A673 (cell line): ENCODE results near the gene C1orf50. TPM values are rescaled to one million over a fixed set of nuclear protein-coding genes. Genes with fewer than 3 reads are reported as not detected.

Experiments
- BruUV-seq: library from RNA; stranded (reverse); fragments of 400-500 nt; replicated peaks from 2 replicates; lab custom pipeline; 2021; lab: Mats Ljungman, UMichigan
- CTCF ChIA-PET: fragments of 300-600 bp; sonication (Branson Sonifier 250); formaldehyde crosslinking; loops from one replicate; lab custom pipeline; 2022; ENCODE audit warnings: antibody characterized with exemption; lab: Charles Lee
- POLR2A ChIA-PET: fragments of 300-600 bp; sonication (Branson Sonifier 250); formaldehyde crosslinking; loops from one replicate; lab custom pipeline; 2022; ENCODE audit warnings: antibody characterized with exemption; ENCODE audit not compliant: low non-redundant PET; lab: Charles Lee
- DNase-seq: peaks from one replicate; pipeline ENCODE4 v3.0.0-alpha.2; 2015; ENCODE audit warnings: low spot score
- H3K27ac ChIP-seq: fragments of 200-600 bp; sonication (generic); 2 replicates; pipeline ENCODE4 v1.5.1; 2016; ENCODE audit warnings: mixed run types, low read depth, mild to moderate bottlenecking, mixed read lengths, antibody characterized with exemption, low read length; ENCODE audit not compliant: poor library complexity, severe bottlenecking
- H3K27me3 ChIP-seq: fragments of 200-600 bp; sonication (generic); replicated peaks from 2 replicates; pipeline ENCODE4 v1.6.1; 2017; ENCODE audit warnings: mixed run types, low read depth, mild to moderate bottlenecking, mixed read lengths, antibody characterized with exemption, low read length; ENCODE audit not compliant: insufficient read depth, poor library complexity
- H3K36me3 ChIP-seq: fragments of 200-600 bp; sonication (generic); 2 replicates; pipeline ENCODE4 v1.6.1; 2016; ENCODE audit warnings: mixed run types, mild to moderate bottlenecking, mixed read lengths, antibody characterized with exemption, low read length; ENCODE audit not compliant: insufficient read depth, poor library complexity, severe bottlenecking
- H3K4me1 ChIP-seq: fragments of 200-600 bp; sonication (generic); 2 replicates; pipeline ENCODE4 v1.6.1; 2017; ENCODE audit warnings: mixed run types, mild to moderate bottlenecking, mixed read lengths, antibody characterized with exemption, low read length; ENCODE audit not compliant: insufficient read depth, poor library complexity, severe bottlenecking
- H3K4me3 ChIP-seq: fragments of 200-600 bp; sonication (generic); 2 replicates; pipeline ENCODE4 v1.5.1; 2016; ENCODE audit warnings: low read depth, mixed run types, mild to moderate bottlenecking, mixed read lengths, low read length; ENCODE audit not compliant: poor library complexity, severe bottlenecking
- H3K9me3 ChIP-seq: fragments of 200-600 bp; sonication (generic); 2 replicates; pipeline ENCODE4 v1.6.1; 2016; ENCODE audit warnings: mixed run types, low read depth, mild to moderate bottlenecking, mixed read lengths, antibody characterized with exemption, low read length; ENCODE audit not compliant: poor library complexity, severe bottlenecking
- EZH2 ChIP-seq: fragments of 200-600 bp; sonication (generic); IDR thresholded peaks from 2 replicates; pipeline ENCODE4 v1.6.1; 2017; ENCODE audit warnings: borderline replicate concordance, low read depth, mild to moderate bottlenecking, mixed read lengths, antibody characterized with exemption, low read length; ENCODE audit not compliant: poor library complexity, severe bottlenecking
- intact Hi-C: fragments of 100-400 bp; cut with micrococcal nuclease; formaldehyde crosslinking; loops from one replicate; pipeline ENCODE4 v1.10.0; 2022; ENCODE audit not compliant: unreplicated experiment
- total RNA-seq: library from RNA; stranded (reverse); gene quantifications from 2 replicates; pipeline ENCODE4 v1.2.3, GENCODE V29; 2021
- TF ChIP-seq, protein P1 (sequence below): fragments of 300-800, 200-600 bp; sonication (generic); conservative IDR thresholded peaks from 2 replicates; pipeline ENCODE4 v1.5.1; 2017; ENCODE audit warnings: low read depth, mild to moderate bottlenecking, antibody characterized with exemption, low read length, moderate library complexity, mixed read lengths

The C1orf50 gene
- total RNA-seq, 1 experiment from 2014 or later = 13.1 TPM

DNA sequence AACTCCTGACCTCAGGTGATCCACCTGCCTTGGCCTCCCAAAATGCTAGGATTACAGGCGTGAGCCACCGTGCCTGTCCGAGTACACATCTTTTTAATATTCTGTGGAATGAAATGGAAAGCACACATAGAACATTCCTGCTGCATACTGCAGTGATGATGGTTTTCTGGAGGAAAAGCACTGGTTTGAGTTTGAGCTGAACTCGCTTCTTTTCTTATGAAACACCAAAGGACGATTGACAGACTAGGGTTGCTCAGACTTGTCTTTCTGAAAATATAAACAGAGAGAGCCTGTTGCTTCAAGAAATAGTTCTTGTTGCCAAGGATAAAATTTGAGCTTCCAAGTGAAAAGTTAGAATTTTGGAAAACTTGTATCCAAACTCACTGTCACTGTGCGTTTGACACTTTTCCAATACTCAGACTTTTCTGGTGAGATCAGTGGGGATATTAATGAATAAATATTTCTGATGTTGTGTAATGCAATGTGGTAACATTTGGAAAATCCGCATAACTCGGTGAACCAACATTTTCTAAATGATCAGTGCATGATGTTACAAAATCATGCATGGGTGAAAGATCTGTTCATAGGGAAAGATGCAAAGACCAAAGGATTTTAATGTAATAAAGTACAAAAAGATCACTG is 34.9 kb downstream of the C1orf50 start:
- TF ChIP-seq, protein P1, sequence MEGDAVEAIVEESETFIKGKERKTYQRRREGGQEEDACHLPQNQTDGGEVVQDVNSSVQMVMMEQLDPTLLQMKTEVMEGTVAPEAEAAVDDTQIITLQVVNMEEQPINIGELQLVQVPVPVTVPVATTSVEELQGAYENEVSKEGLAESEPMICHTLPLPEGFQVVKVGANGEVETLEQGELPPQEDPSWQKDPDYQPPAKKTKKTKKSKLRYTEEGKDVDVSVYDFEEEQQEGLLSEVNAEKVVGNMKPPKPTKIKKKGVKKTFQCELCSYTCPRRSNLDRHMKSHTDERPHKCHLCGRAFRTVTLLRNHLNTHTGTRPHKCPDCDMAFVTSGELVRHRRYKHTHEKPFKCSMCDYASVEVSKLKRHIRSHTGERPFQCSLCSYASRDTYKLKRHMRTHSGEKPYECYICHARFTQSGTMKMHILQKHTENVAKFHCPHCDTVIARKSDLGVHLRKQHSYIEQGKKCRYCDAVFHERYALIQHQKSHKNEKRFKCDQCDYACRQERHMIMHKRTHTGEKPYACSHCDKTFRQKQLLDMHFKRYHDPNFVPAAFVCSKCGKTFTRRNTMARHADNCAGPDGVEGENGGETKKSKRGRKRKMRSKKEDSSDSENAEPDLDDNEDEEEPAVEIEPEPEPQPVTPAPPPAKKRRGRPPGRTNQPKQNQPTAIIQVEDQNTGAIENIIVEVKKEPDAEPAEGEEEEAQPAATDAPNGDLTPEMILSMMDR = no peak
- TF ChIP-seq EZH2 = no peak
- Histone ChIP-seq H3K9me3 (no peaks in the 10 kb centered on the region), H3K4me3 (no peak overlapping the region), H3K27me3 (no peaks in the 10 kb centered on the region), H3K27ac (no peak overlapping the region), H3K36me3 (no peaks in the 10 kb centered on the region), H3K4me1 (no peaks in the 10 kb centered on the region)
- ChIA-PET CTCF (no interaction called here), POLR2A (no interaction called here)
- no TSS peak for BruUV-seq
- intact Hi-C loops = no loop called here
- no peak for DNase-seq

DNA sequence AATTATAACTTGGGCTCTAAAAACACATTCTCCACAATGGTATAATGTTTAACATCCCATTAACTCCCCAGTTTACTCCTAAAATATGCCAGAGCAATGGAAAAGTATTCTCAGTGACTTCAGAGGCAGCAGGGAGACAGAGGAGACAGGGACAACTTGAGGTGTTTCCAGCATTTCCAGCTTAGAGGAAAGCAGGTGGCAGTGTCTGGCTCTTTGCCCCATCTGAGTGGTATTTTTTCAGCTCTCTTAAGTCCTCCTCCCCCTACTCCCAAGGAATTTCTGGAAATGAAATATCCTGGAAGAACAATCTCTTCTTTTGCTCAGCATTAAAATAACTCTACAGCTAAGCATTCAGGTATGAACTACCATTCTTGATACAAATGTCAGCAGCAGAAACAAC is 39.1 kb downstream of the C1orf50 start:
- Histone ChIP-seq H3K4me1 (no peaks in the 10 kb centered on the region), H3K9me3 (no peaks in the 10 kb centered on the region), H3K36me3 (no peaks in the 10 kb centered on the region), H3K27ac (no peak overlapping the region), H3K4me3 (no peak overlapping the region), H3K27me3 (no peaks in the 10 kb centered on the region)
- no TSS peak for BruUV-seq
- ChIA-PET POLR2A (interaction anchor here (0.6 kb wide), 1 partner anchor 300 kb away, joined by 4 read pairs; no protein-coding TSS in a partner anchor), CTCF (no interaction called here)
- intact Hi-C loops = no loop called here
- DNase-seq = no peak
- TF ChIP-seq, protein P1 = no peak
- TF ChIP-seq EZH2 = no peak

DNA sequence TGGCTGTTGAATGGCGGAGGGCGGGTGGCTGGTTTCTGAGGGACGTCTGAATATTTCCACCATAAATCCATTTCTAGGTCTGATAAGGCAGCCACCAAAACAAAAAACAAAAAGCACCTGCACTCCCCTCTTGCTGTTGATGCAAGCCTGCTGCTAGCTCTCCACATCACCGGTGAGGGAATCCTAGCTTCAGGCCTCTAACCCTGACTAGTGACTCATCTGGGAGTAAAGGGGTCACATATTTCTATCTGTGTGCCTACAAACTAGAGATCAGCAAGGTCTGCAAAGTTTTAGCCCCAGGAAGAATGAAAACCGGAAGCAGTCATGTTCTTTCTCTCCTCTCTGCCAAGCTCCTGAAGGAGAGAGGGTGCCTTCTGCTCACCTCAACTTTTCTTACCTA is 39.5 kb downstream of the C1orf50 start:
- no peaks in the 10 kb centered on the region for H3K27me3 ChIP-seq
- H3K4me1 ChIP-seq = no peaks in the 10 kb centered on the region
- H3K36me3 ChIP-seq = no peaks in the 10 kb centered on the region
- H3K27ac ChIP-seq = no peak overlapping the region
- no peak overlapping the region for H3K4me3 ChIP-seq
- DNase-seq = no peak
- no peaks in the 10 kb centered on the region for H3K9me3 ChIP-seq
- ChIA-PET CTCF (no interaction called here), POLR2A (interaction anchor here (0.6 kb wide), 1 partner anchor 300 kb away, joined by 4 read pairs; no protein-coding TSS in a partner anchor)
- intact Hi-C loops = no loop called here
- no TSS peak for BruUV-seq
- TF ChIP-seq, protein P1 = no peak
- no peak for TF ChIP-seq EZH2
